Natural killer cell (primary cell): ENCODE measurements around the gene SMAD3. TPM values are rescaled to one million over a fixed set of nuclear protein-coding genes. Genes with fewer than 3 reads are reported as not detected.

Source experiments
- ATAC-seq, 3 donors: fragments of 150-1000 bp in 2 of 3; fragments of 200-7000 bp in 1 of 3; cut with Tn5 transposase; 1 replicate in 1 of 3; 2 replicates in 2 of 3; pipeline ENCODE4 v1.10.0; 2021; ENCODE audit warnings: mild to moderate bottlenecking in 2 of 3, moderate library complexity in 2 of 3
- DNase-seq, 2 donors: peaks; one replicate each; pipeline versions ENCODE4 v3.0.0 to v3.0.0-alpha.2; 2013 to 2021; ENCODE audit warnings: mixed read lengths in 1 of 2
- H3K27ac ChIP-seq: one replicate; pipeline ENCODE4 v1.5.1; 2013; ENCODE audit warnings: mild to moderate bottlenecking, low read length
- H3K27me3 ChIP-seq: one replicate; pipeline ENCODE4 v1.6.1; 2013; ENCODE audit warnings: low read length; ENCODE audit not compliant: control insufficient read depth, insufficient read depth
- H3K36me3 ChIP-seq: one replicate; pipeline ENCODE4 v1.6.1; 2013; ENCODE audit warnings: low read length; ENCODE audit not compliant: control insufficient read depth, insufficient read depth
- H3K4me1 ChIP-seq: one replicate; pipeline ENCODE4 v1.6.1; 2013; ENCODE audit warnings: low read length; ENCODE audit not compliant: control insufficient read depth, insufficient read depth
- H3K4me3 ChIP-seq: one replicate; pipeline ENCODE4 v1.5.1; 2013; ENCODE audit warnings: low read length
- H3K9me3 ChIP-seq: one replicate; pipeline ENCODE4 v1.6.1; 2013; ENCODE audit warnings: low read length; ENCODE audit not compliant: control insufficient read depth, insufficient read depth
- H3K27ac Mint-ChIP-seq, 2 donors: one replicate each; pipeline ENCODE4 v1.8.0; 2022; ENCODE audit warnings: mild to moderate bottlenecking in 2 of 2, mixed read lengths in 2 of 2, moderate library complexity in 1 of 2
- H3K27me3 Mint-ChIP-seq, 2 donors: one replicate each; pipeline ENCODE4 v1.8.0; 2022; ENCODE audit warnings: low read depth in 2 of 2, mixed read lengths in 2 of 2
- H3K36me3 Mint-ChIP-seq: one replicate; pipeline ENCODE4 v1.8.0; 2022; ENCODE audit warnings: mixed read lengths
- H3K4me1 Mint-ChIP-seq, 2 donors: one replicate each; pipeline ENCODE4 v1.8.0; 2022; ENCODE audit warnings: mixed read lengths in 2 of 2
- H3K4me3 Mint-ChIP-seq: one replicate; pipeline ENCODE4 v1.8.0; 2022; ENCODE audit warnings: mild to moderate bottlenecking, moderate library complexity, mixed read lengths
- H3K9me3 Mint-ChIP-seq, 2 donors: one replicate each; pipeline ENCODE4 v1.8.0; 2022; ENCODE audit warnings: mixed read lengths in 2 of 2
- CTCF ChIP-seq: fragments of 200-600 bp; IDR thresholded peaks from one replicate; pipeline ENCODE4 v1.8.0; 2022; ENCODE audit warnings: antibody characterized with exemption
- WGBS: methylation state at CpG from one replicate; pipeline ENCODE4 v1.1.7; 2013; ENCODE audit warnings: missing lambda C conversion rate; ENCODE audit not compliant: insufficient coverage; 5-methylcytosine and 5-hydroxymethylcytosine counted together
- intact Hi-C: fragments of 100-400 bp; cut with micrococcal nuclease; formaldehyde crosslinking; loops from one replicate; pipeline ENCODE4 v1.14.2; 2022
- total RNA-seq, 4 donors: library from RNA; stranded (reverse); fragments of 120-200 nt in 1 of 4; gene quantifications; one replicate each; pipeline versions ENCODE4 v1.2.3 to v1.2.4, GENCODE V29; 2013 to 2022

The SMAD3 gene
- total RNA-seq, 3 donors from 2014 or later (not counting 1 experiment from before 2014, with no cell fraction given), result 47.1 to 72.6 (median 63.0) TPM

- DNase-seq, result no peak
- H3K4me3 Mint-ChIP-seq, result no peak overlapping the region
- no peaks in the 10 kb centered on the region for H3K36me3 Mint-ChIP-seq
- H3K27ac ChIP-seq, result no peak overlapping the region
- H3K9me3 Mint-ChIP-seq, result no peaks in the 10 kb centered on the region
- ATAC-seq, result no peak
- peak overlapping the region; percentile 27 to 42 for H3K27ac Mint-ChIP-seq
- intact Hi-C loops, result no loop called here
- H3K4me1 Mint-ChIP-seq, result peaks cover 22 to 27% of the 10 kb centered on the region in 2 donors
- no peaks in the 10 kb centered on the region for H3K27me3 ChIP-seq
- WGBS, result 84% methylated on average over 3 of the region's 3 CpGs
- no peak overlapping the region for H3K4me3 ChIP-seq
- no peak for TF ChIP-seq CTCF
- H3K27me3 Mint-ChIP-seq, result no peaks in the 10 kb centered on the region
- peaks cover 42% of the 10 kb centered on the region for H3K36me3 ChIP-seq
- no peaks in the 10 kb centered on the region for H3K4me1 ChIP-seq
- no peaks in the 10 kb centered on the region for H3K9me3 ChIP-seq
Measured at GRCh38 chr15:67195305-67195704, 129.9 kb downstream of the SMAD3 start.

- DNase-seq (no peak), ATAC-seq (no peak)
- H3K4me3 Mint-ChIP-seq, result no peak overlapping the region
- Histone ChIP-seq H3K9me3 (no peaks in the 10 kb centered on the region), H3K4me1 (no peaks in the 10 kb centered on the region), H3K4me3 (no peak overlapping the region), H3K36me3 (peaks cover 36% of the 10 kb centered on the region), H3K27me3 (no peaks in the 10 kb centered on the region), H3K27ac (no peak overlapping the region)
- peak overlapping the region; percentile 27 to 46 for H3K27ac Mint-ChIP-seq
- no peaks in the 10 kb centered on the region for H3K27me3 Mint-ChIP-seq
- no peaks in the 10 kb centered on the region for H3K36me3 Mint-ChIP-seq
- no peaks in the 10 kb centered on the region for H3K9me3 Mint-ChIP-seq
- 98% methylated on average over 5 of the region's 6 CpGs for WGBS
- intact Hi-C loops, result no loop called here
- H3K4me1 Mint-ChIP-seq, result peaks cover 22 to 27% of the 10 kb centered on the region in 2 donors
- no peak for TF ChIP-seq CTCF
Measured at GRCh38 chr15:67196222-67196621, 130.8 kb downstream of the SMAD3 start.

GRCh38 chr15:67196672-67197363, 131.4 kb downstream of the SMAD3 start:
- Mint-ChIP-seq H3K9me3 (no peaks in the 10 kb centered on the region), H3K27ac (peak overlapping the region; percentile 27 to 46), H3K4me1 (peaks cover 20 to 27% of the 10 kb centered on the region in 2 donors), H3K4me3 (no peak overlapping the region), H3K27me3 (no peaks in the 10 kb centered on the region), H3K36me3 (peaks cover under 1% of the 10 kb centered on the region)
- Histone ChIP-seq H3K4me1 (no peaks in the 10 kb centered on the region), H3K36me3 (peaks cover 35% of the 10 kb centered on the region), H3K27ac (no peak overlapping the region), H3K9me3 (no peaks in the 10 kb centered on the region), H3K27me3 (no peaks in the 10 kb centered on the region), H3K4me3 (no peak overlapping the region)
- WGBS, result 97% methylated on average over 8 of the region's 8 CpGs
- intact Hi-C loops, result no loop called here
- DNase-seq (no peak), ATAC-seq (no peak)
- TF ChIP-seq CTCF, result no peak

- Mint-ChIP-seq H3K27me3 (no peaks in the 10 kb centered on the region), H3K36me3 (peaks cover 5% of the 10 kb centered on the region), H3K9me3 (no peaks in the 10 kb centered on the region), H3K4me1 (peaks cover 17 to 26% of the 10 kb centered on the region in 2 donors), H3K4me3 (no peak overlapping the region), H3K27ac (peak overlapping the region; percentile 27 to 46)
- Histone ChIP-seq H3K4me3 (no peak overlapping the region), H3K27ac (no peak overlapping the region), H3K9me3 (no peaks in the 10 kb centered on the region), H3K27me3 (no peaks in the 10 kb centered on the region), H3K4me1 (no peaks in the 10 kb centered on the region), H3K36me3 (peaks cover 30% of the 10 kb centered on the region)
- ATAC-seq (no peak), DNase-seq (no peak)
- TF ChIP-seq CTCF, result no peak
- intact Hi-C loops, result no loop called here
- 96% methylated on average over 2 of the region's 2 CpGs for WGBS
Measured at GRCh38 chr15:67197364-67197695, 131.9 kb downstream of the SMAD3 start.
